NCI-H2196 (cell line): ENCODE data around the gene MT1M.
"Not testable (repeated sequence)": the region's sequence is repeated elsewhere in the genome, so short reads cannot be mapped to it uniquely, and the experiment has no call there.

Source experiments
- DNase-seq: peaks from one replicate; lab custom pipeline; 2025; ENCODE audit not compliant: unreplicated experiment; lab: John Stamatoyannopoulos, UW

The MT1M gene

DNA sequence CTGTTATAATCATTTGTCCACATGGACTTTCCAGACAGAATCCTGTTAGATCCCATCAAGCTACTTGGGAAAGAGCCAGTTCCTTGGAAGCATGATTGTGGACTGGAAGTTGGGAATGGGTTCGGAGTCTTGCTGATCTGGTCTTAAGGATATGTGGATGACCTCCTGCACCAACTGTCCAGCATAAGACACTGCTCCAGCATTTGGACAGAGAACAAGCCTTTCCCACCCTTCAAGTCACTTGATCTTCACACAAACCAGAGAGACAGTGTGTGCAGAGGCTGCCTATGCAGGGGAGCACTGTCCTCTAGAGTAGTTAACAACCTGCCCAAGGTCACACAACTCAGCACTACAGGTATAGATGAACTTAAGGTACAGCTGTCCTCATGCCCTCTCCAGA, 13.4 kb downstream of the MT1M start:
- no peak for DNase-seq

DNA sequence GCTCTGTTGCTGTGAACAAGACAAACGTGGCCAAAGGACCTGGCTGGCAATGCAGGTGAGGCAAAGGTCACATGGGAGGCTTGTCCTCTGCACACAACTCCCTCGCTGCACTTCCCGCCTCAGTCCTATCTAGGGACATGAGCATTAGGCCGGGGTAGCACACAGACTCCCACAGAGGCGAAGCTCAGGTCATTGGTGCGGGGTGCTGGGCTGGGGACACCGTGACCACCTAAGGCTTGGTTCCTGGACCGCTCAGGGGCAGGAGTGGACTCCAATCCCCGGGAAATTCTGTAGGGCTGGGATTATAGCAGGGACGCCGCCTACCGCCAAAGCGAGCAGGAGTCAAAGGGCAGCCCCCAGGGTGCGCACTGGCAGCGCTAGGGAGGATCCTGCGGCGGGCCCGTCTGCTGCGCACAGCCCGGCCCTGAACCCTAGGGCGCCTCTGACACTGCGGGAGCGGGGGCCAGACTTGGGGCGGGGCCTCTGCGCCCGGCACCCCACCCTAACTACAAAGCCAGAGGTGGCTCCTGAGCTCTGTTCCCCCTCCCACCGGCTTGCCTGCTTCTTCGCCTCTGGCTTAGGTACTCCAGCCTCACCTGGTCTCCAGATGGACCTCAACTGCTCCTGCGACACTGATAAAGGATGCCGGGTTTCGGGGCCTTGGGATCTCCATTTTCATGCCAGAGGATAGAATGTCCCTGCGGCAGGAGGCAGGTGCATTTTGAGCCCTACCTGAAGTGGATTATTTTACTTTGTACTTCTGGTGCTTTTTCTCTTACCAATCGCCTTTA, 15.4 kb downstream of the MT1M start:
- DNase-seq, result no peak

DNA sequence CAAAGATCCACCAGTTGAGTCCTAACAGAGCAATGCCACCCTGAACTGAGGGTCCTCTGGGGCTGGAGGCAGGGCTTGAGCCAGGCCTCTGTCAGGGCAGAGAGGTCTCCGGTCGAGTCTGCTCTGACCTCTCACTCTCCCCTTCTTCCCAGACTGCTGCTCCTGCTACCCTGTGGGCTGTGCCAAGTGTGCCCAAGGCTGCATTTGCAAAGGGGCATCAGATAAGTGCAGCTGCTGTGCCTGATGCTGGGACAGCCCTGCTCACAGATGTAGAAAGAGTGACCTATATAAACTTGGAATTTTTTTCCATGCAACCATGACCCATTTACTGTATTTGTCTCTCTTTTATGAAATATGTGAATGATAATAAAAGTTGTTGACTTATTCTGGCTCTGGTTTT, 16.8 kb downstream of the MT1M start:
- no peak for DNase-seq

DNA sequence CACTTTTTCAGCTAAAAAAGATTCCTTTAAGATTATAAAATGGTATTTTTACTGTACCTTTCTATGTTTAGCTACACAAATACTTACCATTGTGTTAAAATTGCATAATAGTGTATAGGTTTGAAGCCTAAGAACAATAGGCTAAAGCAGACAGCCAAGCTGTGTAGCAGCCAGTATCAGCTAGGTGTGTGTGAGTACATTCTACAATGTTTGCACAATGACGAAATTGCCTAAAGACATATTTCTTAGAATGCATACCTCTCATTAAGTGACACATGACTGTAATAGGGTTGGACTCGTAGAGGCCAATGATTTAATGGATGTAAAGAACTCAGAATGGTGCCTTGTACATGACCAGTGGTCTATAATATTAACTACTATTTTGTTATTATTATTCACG, 17.4 kb downstream of the MT1M start:
- no peak for DNase-seq

DNA sequence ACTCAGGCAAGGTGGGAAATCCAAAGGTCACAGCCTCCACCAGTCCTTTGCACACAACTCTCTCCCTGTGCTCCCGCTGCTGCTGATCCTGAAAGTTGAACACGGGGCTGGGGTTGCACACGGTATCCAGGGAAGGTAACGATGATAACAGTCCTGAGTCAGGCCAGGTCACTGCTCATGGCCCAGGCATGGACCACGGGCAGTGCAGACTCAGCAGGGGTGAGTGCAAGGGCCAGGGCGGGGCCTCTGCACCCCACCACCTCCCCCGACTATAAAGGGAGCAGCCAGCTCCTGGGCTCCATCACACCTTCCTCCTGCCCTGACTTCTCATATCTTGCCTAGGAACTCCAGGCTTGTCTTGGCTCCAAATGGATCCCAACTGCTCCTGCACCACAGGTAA, 19.1 kb downstream of the MT1M start, which contains the start of gene MT1B:
Gene MT1B, plus strand, starts transcription at position 301 of the 400 bp plus-strand sequence. Its CDS starts 68 bp downstream, at position 369.
- no peak for DNase-seq

DNA sequence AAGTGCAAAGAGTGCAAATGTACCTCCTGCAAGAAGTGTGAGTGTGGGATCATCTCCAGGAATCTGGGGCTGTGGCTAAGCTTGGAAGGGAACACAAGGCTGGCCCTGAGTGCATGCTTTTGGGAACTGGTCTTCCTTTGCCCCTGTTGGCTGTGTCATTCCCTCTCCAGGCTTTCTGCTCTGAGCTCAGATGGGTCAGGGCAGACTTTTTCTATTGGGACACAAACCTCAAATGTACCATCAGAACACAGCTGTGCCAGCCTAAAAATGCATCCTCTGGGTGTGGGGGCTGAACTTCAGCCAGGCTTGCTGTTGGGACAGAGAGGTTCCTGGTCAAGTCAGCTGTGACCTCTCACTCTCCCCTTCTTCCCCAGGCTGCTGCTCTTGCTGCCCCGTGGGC, 20.1 kb downstream of the MT1M start:
- no peak for DNase-seq

DNA sequence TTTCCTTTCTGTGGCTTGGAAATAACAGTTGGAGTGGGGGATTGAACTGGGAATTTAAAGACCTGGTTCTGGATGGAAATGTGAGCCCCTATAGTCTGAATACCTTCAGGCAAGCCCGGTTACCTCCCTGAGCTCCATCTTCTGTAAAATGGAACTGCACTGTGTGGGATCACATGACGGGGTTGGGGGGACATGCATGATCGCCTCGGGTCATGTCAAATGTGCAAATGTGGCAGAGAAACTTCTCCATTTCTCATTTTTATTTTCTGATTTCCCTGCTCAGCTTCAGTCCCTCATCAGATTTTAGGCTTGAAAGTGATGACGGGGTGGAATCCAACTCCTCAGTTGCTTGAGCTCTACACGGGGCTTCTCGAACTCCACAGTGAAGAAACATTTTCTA, 20.8 kb downstream of the MT1M start:
- no peak for DNase-seq

DNA sequence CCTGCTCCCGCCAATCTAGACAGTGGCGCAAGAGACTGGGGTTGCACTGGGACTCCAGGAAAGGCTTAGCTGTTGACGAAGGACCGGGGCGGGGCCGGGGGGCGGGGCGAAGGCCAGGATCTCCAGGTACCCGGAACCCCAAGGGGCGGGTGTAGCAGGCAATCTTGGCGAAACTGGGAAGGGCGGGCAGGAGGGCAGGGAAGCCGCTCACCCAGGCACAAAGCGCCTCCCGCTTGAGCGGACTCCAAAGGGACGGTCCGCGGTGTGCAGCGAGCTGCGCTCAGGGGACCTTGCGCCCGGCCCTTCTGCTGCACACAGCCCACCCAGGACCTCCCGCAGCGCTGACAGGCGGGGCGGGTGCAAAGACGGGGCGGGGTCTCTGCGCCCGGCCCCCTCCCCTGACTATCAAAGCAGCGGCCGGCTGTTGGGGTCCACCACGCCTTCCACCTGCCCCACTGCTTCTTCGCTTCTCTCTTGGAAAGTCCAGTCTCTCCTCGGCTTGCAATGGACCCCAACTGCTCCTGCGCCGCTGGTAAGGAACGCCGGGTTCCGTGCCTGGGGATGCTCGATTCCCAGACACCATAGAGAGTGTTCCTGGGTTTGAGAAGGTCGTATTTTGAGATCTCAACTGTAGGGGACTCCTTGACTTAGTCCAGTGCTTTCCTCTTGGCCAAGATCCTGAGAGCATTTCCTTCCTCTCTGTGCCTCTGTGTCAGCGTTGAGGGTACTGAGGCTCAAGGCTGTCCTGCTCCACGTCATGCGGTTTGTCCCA, 25.3 kb downstream of the MT1M start, which contains the start of gene MT1F:
Gene MT1F, plus strand, starts transcription at position 405 of the 772 bp plus-strand sequence. Its CDS starts 100 bp downstream, at position 505.
- DNase-seq, result no peak

DNA sequence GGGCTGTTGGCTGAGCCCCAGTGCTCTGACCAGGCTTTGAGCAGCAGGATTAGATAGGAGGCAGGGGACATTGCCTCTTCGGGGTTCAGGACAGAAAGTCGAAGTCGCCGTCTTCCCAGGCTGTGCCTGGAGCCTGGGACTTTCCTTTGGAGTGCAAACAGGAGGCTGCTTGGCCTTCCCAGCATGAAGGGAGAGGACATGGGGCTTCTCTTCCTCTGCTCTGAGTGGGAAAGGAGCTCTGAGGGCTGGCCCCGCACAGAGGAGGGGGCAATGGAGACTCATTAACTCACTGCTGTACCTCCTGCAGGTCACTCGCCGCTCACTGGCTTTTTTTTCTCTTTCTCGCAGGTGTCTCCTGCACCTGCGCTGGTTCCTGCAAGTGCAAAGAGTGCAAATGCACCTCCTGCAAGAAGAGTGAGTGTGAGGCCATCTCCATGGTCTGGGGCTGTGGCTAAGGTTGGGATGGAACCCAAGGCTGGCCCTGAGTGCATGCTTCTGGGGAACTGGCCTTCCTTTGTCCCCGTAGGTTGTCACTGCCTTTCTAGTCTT, 25.9 kb downstream of the MT1M start:
- DNase-seq, result no peak

DNA sequence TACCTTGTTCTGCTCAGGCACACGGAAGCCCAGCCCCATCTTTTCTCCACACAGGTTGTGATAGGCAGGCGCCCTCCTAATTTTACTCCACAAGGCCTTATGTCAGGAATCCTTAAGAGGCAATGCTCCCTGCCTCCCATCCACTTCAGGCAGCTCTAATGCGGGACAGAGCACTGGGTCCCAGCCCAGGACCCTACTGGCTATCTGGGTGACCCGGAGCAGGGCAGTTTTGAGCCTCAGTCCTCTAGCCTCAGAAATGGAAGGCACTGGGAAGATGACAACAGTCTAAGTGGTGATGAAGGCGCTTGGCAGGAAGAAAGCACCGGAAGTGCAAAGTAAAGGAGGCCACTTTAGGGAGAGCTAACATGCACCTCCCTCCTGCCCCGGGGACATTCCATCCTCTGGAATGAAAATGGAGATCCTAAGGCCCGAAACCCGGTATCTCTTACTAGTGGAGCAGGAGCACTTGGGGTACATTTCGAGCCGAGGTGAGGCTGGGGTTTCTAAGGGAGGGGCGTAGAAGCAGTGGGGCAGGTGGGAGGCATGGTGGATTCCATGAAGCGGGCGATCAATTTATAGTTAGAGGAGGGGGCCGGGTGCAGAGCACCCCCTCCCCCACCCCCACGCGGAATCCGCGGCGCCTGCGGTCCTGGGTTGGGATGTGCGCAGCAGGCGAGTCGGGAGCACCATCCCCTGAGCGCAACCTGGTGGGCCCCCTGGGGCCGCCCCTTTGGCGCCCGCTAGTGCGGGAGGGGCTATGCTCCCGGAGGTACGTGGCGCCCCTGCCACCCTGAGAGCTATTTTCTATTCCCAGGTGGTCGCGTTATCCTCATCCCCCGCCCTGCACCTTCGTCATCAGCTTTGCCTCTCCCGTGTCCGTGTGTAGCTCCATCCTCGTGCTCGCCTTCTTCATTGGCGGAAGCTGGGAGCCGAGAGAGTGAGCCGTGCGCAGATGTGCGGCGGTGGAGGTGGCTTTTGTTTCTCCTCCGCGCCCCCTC, 30.2 kb downstream of the MT1M start:
- DNase-seq, result no peak

DNA sequence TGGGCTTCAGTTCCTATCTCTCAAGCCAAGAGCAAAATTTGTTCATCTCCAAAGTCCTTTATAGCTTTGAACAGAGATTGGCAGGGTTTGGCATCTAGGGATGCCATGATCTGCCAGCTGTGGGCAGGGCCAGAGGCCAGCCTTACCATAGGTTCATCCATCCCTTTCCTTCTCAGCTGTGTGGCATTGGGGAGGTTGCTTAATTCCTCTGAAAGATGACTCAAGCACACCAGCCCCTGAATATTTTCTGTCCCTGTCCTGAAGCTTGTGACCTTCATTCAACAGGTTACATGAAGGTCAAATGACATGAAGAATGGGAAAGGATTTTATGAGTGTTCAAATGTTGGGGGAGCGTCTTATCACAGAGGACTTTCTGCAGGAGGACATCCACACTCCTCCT, 32.0 kb downstream of the MT1M start:
- DNase-seq, result no peak

DNA sequence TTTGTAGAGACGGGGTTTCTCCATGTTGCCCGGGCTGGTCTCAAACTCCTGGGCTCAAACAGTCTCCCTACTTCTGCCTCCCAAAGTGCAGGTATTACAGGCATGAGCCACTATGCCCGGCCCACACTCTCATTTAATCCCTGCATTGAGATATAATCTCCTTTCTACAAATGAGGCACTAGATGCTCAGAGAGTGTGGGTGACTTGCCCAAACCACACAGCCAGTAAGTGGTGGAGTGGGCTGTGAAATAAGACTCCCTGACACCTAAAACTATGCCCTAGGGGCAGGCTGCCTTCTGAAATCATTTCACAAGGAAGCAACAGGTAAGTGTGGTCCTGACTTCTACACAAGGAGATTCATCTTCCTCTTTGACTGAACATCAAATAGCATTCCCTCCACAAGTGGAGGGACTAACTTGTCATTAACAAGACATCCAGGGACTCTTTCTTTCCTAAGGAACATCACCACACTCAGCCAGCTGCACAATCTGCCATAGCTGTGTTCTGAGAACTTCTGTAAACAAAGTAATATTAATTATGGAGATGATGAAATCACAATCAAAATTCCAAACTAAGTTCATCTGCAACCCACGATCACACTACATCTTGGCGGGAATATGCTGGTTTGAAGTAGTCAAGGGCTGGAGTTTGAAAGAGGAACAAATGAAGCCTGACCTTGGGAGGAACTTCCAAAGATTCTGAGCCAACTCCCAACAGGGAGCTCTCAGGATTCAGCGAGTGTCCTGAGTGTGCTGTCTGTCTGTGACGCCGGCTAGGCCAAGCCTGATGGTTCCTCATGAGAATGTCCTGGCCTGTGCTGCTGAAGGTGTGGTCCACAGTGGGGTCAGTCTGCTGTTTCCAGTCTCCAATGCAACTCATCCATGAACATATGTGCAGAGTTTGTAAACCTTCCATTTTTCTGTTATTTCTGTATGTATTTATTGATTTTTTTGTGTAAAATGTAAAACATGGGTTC, 33.1 kb downstream of the MT1M start:
- DNase-seq, result not testable (repeated sequence)

DNA sequence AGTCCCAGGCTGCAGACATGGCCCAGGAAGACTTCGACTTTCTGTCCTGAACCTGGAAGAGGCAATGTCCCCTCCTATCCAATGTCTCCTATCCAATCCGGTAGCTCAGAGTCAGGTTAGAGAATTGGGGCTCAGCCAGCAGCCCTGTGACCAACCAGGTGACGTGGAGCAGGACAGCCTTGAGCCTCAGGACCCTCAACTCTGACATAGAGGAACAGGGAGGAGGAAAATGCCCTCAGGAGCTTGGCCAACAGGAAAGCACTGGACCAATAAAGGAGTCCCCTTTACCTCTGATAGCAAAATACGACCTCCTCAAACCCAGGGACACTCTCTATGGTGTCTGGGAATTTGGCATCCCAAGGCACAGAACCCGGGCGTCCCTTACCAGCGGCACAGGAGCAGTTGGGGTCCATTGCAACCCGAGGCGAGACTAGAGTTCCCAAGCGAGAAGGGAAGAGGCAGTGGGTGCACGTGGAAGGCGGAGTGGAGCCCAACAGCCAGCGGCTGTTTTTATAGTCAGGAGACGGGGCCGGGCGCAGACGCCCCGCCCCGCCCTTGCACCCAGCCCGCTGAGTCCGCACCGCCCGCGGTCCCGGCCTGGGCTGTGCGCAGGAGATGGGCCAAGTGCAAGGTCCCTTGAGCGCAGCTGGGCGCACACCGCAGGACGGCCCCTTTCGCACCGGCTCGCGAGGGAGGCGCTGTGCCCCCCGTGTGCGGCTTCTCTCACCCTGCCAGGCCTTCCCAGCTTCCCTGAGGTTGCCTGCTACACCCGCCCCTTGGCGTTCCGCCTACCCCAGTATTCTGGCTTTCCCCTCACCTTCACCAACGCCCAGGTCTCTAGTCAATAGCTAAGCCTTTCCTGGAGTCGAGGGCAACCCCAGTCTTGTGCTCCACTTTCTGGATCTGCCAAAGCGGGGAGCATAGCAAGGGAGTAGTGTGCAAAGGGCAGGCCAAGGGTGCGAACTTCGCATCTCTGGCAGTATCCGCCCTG, 35.4 kb downstream of the MT1M start, which contains the start of gene MT1G:
Gene MT1G, minus strand, starts transcription at position 485 of the 991 bp plus-strand sequence. Its CDS starts 72 bp downstream, at position 413.
- DNase-seq, result no peak

DNA sequence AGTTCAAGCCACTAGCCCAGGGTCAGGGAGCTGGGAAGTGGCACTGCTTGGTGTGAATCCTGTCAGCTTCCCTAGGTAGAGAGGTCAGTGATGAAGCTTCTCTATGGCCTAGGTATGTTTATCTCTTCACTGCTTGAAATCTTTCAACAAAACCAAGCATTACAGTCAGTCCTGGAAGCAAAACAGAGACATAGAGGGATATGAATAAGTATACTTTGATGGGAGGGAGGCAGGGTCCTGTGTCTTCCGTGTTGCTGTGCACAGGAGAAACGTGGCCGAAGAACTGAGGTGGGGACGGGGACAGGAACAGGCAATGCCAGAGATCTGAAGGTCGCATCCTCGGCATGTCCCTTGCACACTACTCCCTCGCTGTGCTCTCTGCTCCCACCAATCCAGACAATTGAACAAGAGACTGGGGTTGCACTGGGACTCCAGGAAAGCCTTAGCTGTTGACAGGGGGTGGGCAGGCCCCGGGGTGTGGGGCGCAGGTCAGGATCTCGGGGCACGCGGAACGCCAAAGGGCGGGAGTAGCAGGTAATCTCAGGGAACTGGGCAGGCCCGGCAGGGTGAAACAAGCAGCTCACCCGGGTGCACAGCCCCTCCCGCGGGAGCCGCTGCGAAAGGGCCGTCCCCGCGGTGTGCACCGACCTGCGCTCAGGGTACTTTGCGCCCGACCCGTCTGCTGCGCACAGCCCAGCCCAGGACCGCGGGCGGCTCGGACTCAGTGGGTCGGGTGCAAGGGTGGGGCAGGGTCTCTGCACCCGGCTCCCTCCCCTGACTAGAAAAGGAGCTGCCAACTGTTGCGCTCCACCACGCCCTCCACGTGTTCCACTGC, 36.8 kb downstream of the MT1M start, which contains the start of gene MT1H:
Gene MT1H, plus strand, starts transcription at position 810 of the 835 bp plus-strand sequence. CDS start 71 bp downstream, outside the sequence.
- no peak for DNase-seq

DNA sequence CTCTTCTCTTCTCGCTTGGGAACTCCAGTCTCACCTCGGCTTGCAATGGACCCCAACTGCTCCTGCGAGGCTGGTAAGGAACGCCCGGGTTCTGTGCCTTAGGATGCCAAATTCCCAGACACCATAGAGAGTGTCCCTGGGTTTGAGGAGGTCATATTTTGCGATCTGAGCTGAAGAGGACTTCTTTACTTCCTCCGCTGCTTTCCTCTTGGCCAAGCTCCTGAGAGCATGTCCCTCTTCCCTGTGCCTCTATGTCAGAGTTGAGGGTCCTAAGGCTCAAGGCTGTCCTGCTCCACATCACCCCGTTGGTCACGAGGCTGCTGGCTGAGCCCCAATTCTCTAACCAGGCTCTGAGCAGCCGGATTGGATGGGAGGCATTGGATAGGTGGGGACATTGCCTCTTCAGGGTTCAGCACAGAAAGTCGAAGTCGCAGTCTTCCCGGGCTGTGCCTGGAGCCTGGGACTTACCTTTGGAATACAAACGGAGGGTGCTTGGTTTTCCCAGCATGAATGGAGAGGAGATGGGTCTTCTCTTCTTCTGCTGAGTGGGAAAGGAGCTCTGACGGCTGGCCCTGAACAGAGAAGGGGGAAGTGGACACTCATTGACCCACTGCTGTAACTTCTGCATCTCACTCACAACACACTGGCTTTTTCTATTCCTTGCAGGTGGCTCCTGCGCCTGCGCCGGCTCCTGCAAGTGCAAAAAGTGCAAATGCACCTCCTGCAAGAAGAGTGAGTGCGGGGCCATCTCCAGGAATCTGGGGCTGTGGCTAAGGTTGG, 37.6 kb downstream of the MT1M start:
- DNase-seq, result no peak

DNA sequence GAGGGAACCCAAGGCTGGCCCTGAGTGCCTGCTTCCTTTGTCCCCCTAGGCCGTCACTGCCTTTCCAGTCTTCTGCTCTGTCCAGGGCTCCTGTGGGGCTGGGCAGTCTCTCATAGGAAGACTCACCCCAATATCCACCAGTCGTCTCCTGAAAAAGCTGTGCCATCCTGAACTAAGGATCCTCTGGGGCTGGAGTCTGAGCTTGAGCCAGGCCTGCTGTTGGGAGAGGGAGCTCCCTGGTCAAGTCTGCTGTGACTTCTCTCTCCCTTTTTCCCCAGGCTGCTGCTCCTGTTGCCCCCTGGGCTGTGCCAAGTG, 38.1 kb downstream of the MT1M start:
- DNase-seq, result no peak

DNA sequence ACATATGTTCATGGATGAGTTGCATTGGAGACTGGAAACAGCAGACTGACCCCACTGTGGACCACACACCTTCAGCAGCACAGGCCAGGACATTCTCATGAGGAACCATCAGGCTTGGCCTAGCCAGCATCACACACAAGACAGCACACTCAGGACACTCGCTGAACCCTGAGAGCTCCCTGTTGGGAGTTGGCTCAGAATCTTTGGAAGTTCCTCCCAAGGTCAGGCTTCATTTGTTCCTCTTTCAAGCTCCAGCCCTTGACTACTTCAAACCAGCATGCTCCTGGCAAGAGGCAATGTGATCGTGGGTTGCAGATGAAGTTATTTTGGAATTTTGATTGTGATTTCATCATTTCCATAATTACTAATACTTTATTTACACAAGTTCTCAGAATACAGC, 39.2 kb downstream of the MT1M start:
- DNase-seq, result not testable (repeated sequence)
